NCI-H2081 (cell line): Measurements from ENCODE around the gene ZP3.
"Not testable (repeated sequence)": the region's sequence is repeated elsewhere in the genome, so short reads cannot be mapped to it uniquely, and the experiment has no call there.

Experiments
- DNase-seq, 2 experiments: peaks; one replicate each; lab custom pipeline; 2025; lab: John Stamatoyannopoulos, UW

ZP3 gene

DNA sequence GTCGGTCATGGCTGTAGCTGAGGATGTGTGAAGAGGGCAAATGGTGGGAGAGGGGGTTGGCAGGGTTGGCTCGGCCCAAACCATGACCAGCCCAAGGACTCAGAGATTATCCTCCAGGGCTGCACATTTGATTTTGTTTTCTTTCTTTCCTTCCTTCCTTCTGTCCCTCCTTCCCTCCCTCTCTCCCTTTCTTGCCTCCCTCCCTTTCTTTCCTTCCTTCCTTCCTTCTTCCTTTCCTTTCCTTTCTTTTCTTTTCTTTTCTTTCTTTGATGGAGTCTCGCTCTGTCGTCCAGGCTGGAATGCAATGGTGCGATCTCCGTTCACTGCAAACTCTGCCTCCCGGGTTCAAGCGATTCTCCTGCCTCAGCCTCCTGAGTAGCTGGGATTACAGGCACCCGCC is 19.0 kb upstream of the ZP3 start:
- no peak for DNase-seq

DNA sequence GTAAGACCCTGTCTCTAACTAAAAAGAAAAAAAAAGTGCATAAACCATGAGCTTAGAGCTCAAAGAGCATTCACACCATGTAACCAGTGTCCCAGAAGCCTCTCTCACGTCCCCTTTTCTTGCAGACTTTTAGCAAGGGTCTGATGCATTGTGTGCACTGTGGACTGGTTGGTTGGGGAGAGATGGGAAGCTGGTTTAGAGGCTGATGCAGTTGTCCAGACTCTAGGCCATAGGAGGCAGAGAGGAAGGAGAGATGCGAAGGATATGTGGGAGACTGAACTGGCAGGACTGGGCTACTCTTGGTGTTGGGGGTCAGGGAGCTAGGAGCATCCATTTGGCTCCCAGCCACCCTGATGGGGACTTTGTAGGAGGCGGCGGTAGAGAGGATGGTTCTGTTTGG is 17.0 kb upstream of the ZP3 start:
- no peak for DNase-seq

DNA sequence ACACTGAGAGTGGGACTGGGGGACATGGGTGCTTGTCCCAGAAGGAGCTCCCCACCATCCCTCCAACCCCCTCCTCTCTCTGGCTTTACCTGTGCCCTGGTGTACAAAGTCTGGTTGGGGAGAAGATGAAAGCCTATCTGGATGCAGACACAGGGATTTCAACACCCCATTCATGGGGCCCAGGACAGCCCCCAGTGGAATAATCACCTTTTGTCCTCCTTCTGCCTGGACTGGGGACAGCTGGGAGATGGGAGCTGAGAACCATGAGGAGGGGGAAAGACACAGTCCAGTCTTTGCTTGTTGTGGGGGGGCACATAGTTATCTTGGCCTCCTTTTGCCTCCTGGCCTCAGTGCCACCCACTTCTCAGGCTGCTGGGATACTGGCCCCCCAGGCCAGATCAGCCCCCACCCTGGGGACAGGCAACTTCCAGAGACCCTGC is 16.6 kb upstream of the ZP3 start:
- no peak for DNase-seq

DNA sequence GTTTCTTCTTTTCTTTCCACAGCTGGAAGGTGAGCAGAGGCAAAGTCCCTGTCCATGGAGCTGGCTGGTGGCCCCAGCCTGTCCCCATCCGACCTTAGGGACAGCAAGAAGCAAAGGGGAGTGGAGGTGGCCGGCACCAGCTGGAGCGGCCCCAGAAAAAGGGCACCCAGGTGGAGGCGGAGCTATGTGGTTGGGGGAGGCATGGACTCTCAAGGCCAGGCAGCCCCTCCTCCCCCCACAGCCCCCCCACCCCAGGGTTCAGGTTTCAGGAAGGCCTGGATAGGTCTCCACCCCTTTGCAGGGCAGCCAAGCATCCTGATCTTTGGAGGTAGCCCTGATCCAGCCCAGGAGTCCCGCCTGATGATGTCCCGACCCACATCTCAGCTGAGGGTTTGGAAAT is 15.2 kb upstream of the ZP3 start, which contains the start of gene SSC4D:
SSC4D (minus strand) TSS at position 161 of the 400 bp plus-strand sequence. CDS start 5,258 bp downstream, outside the sequence.
- DNase-seq = no peak

DNA sequence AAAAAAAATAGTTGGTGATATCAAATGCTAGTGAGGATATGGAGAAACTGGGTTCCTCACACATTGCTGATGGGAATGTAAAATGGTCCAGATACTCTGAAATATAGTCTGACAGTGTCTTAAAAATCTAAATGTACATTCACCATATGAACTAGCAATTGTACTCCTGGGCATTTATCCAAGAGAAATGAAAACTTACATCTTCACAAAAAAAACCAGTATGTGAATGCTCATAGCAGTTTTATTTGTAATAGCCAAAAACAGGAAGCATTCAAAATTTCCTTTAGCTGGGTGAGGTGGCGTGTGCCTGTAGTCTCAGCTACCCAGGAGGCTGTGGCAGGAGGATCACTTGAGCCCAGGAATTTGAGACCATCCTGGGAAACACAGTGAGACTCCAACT is 13.1 kb upstream of the ZP3 start:
- DNase-seq = no peak

DNA sequence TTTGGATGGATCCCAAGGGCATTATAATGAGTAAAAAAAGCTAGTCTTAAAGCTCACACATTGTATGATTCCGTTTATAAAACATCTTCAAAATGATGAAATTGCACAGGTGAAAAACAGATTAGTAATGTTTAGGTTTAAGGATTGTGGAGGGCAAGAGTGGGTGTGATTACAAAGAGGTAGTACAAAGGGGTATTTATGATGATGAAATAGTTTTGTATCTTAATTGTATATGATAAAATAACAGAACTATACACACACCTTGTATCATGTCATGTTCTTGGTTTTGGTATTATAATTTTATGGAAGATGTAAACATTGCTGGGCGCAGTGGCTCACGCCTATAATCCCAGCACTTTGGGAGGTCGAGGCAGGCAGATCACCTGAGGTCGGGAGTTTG is 12.5 kb upstream of the ZP3 start:
- DNase-seq = no peak

DNA sequence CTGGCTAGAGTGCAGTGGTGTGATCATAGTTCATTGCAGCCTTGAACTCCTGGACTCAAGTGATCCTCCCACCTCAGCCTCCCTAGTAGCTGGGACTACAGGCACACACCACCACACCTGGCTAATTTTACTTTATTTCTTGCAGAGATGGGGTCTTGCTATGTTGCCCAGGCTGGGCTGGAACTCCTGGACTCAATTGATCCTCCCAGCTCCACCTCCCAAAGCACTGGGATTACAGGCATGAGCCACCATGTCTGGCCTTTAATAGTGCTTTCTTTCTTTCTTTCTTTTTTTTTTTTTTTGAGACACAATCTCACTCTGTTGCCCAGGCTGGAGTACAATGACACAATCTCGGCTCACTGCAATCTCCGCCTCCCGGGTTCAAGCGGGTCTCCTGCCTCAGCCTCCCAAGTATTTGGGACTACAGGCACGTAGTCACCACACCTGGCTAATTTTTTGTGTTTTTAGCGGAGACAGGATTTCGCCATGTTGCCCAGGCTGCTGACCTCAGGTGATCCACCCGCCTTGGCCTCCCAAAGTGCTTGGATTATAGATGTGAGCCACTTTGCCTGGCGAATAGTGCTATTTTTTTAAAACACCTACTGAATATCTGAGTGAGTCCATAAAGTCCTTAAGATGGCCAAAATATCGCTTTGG is 7.0 kb upstream of the ZP3 start:
- not testable (repeated sequence) for DNase-seq

DNA sequence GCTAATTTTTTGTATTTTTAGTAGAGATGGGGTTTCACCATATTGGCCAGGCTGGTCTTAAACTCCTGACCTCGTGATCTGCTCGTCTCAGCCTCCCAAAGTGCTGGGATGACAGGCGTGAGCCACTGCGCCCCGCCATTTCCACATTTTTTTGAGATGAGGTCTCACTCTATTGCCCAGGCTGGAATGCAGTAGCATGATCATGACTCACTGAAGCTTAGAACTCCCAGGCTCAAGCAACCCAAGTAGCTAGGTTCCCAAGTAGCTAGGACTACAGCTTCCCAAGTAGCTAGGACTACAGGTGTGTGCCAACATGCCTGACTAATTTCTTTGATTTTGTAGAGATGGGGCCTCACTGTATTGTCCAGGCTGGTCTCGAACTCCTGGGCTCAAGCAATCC is 3.7 kb upstream of the ZP3 start:
- not testable (repeated sequence) for DNase-seq

DNA sequence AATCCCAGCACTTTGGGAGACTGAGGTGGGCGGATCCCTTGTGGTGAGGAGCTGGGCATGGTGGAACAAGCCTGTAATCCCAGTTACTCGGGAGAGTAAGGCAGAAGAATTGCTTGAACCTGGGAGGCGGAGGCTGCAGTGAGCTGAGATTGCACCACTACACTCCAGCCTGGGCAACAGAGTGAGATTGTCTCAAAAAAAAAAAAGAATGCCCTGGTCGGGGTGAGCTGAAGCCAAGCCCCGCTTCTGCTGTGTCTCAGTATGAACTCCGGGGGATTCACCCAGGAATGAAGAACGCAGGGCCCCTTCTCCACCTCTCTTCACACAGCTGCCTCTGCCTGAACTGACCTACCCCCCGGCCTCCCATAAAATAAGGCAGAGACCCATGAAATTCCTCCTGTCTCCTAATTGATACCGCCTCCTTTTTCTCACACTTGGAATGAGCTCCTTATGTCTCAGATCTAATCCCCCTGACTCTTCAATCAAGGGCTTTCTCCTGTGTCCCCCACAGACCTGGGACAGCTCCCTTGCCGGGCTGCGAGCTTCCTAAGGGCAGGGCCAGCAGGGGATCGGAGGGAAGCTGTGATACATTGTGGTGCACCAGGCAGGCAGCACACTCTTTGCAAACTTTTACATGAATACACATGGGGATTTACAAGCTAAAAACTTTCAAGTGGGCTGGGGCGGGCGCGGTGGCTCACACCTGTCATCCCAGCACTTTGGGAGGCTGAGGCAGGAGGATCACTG is 911 bp upstream of the ZP3 start:
- no peak for DNase-seq

DNA sequence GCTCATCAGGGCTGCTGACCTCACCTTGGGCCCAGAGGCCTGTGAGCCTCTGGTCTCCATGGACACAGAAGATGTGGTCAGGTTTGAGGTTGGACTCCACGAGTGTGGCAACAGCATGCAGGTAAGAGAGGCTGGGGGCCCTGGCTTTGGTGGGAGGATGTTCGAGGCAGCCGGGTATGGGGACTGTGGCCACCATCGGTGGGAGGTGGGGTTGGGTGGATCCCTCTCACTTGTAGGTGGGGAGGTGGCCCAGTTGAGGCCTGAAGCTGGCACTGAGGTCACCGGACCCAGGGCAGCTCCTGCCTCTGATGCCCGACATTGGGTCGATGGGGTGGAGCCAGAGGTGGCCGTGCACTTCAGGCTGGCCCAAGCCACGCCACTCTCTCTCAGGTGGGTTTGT is 406 bp downstream of the ZP3 start:
- DNase-seq = no peak

DNA sequence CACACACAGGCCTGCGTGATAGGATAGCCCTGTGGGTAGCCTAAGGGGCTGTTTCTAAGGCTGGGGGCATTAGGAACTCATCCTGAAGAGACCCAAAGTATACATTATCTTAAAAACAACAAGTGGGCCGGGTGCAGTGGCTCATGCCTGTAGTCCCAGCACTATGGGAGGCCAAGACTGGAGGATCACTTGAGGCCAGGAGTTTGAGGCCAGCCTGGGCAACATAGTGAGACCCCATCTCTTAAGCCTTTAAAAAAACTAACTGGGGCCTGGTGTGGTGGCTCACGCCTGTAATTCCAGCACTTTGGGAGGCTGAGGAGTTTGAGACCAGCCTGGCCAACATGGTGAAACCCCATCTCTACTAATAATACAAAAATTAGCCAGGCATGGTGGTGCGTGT is 808 bp downstream of the ZP3 start:
- DNase-seq = not testable (repeated sequence)

DNA sequence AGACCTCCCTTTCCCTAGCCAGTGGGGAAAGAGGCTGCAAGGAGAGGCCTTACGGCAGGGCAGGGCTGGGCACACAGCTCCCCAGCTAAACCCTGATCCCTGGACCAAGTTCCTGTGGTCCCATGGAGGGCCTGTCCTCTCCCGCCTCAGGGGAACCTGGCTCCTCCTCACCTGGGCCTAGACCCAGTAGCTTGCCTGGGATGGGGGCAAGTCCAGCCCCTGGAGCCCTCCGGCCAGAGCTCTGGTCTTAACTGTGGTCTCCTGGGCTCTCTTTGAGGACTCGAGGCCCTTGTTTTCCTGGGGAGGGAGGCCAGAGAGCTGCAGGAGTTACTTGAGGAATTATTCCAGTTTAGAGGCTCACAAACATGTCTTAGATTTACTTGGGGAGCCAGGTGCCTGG is 1.5 kb downstream of the ZP3 start:
- DNase-seq = no peak

DNA sequence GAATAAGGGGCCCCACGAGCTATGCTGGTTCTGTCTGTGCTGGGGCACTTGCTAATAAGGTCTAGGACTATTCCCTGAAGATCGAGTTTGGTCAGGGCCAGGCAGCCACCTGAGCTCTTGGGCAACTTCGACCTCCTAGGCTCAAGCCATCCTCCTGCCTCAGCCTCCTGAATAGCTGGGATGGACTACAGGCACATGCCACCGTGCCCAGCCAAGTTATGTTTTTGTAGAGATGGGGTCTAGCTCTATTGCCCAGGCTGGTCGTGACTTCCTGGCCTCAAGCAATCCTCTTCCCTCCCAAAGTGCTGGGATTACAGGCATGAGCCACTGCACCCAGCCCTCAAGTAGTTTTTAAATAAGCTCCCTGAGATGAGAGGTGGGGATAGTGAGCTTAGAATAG is 2.9 kb downstream of the ZP3 start:
- DNase-seq = no peak

DNA sequence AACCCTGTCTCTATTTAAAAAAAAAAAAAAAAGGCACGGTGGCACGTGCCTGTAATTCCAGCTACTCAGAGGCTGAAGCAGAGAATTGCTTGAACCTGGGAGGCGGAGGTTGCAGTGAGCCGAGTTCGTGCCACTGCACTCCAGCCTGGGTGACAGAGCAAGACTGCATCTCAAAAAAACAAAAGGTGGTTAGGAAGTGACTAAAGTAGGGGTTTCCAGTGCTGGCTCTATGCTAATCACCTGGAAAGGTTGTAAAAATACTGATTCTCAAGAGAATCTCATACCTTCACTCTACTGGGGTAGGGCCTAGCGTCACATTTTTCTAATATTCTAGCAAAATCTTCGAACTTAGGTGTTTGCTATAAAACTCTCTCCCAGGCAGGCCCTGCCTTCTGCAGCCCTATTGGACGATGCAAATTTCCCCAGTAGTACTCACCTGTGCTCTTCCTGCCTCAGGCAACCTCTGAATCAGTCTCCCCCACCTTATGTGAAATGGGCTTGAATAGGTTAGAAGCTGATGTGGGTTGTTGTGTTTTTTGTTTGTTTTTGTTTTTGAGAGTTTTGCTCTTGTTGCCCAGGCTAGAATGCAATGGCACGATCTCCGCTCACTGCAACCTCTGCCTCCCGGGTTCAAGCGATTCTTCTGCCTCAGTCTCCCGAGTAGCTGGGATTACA is 3.5 kb downstream of the ZP3 start:
- no peak for DNase-seq

DNA sequence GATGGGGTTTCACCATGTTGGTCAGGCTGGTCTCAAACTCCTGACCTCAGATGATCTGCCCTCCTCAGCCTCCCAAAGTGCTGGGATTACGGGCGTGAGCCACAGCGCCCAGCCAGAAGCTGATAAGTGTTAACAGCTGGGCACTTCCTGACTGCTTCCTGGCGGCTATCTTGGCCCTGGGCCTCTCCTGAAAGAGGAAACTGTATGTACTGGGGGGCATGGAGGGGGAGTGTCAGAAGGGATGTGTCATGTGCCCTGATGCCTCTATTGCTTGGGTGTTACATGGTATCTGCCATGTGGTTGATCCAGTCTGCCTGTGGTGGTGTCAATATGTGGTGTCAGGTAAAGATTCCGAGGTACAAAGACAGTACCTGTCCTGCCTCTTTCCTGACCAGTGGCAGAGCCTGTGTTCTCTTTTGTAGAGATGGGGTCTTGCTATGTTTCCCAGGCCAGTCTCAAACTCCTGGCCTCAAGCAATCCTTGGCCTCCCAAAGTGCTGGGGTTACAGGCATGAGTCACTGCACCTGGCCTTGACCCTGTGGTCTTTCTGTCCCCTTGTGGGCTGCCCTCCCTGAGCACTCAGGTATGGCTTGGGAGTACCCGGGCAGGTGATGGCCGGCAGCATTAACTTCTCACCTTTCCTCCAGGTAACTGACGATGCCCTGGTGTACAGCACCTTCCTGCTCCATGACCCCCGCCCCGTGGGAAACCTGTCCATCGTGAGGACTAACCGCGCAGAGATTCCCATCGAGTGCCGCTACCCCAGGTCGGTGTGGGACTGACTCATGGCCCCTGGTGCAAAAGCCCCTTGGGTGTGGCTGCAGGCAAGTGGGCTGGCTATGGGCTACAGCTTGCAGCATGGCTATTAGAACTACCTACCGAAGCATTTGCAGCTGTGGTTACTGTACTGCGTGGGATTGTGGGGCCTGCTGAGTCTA is 4.4 kb downstream of the ZP3 start:
- peak in 1 of 2 experiments; percentile 35 for DNase-seq

DNA sequence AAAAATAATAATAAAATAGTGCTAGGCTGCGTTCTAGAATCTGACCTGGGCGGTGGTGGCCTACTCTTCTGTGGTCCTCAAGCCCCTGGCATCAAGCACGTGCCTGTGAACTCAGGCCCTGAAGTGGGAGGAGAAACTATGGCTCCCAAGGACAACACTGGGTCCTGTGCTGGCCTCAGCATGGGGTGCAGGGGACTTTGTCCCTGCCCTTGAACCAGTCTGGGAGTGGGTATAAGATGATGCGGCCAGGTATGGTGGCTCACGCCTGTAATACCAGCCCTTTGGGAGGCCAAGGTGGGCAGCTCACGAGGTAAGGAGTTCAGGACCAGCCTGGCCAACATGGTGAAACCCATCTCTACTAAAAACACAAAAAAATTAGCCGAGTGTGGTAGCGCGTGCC is 5.5 kb downstream of the ZP3 start:
- DNase-seq = no peak

DNA sequence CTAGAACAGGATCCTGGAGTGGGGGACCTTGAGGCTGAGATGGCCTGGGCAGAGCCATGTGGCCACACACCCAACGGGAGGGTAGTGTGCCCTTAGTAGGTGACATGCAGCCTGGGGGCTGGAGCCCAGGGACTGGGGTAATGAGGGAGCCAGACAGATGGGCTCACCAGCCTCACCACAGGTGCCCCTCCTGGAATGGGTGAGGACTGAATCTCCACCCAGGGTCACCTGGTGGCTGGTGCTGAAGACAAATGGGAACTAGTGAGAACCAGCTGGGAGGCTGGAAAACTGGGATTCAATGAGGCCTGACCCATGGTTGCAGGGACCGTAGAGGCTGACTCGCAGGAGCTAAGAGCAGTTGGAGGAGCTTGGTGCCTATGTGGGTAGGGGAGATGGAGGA is 6.1 kb downstream of the ZP3 start:
- no peak for DNase-seq

DNA sequence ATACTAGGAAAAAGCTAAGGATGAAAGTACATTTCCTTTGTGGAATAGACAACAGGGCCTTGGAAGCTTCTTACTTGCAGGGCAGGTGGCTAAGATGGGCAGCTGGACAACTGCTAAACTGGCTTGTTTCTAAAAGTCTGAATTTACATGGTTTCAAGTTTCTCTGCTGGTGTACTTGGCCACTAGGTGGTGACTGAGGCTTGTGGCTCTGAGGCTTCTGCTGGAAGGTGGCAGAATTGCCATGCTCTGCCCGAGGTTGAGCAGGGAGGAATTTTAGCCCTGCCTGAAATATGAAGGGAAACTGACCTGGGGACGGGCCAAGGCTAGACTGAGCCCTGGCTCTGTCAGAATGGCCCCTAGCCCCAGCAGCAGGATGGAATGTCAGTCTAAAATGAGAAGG is 13.1 kb downstream of the ZP3 start:
- DNase-seq = peak; percentile 89

DNA sequence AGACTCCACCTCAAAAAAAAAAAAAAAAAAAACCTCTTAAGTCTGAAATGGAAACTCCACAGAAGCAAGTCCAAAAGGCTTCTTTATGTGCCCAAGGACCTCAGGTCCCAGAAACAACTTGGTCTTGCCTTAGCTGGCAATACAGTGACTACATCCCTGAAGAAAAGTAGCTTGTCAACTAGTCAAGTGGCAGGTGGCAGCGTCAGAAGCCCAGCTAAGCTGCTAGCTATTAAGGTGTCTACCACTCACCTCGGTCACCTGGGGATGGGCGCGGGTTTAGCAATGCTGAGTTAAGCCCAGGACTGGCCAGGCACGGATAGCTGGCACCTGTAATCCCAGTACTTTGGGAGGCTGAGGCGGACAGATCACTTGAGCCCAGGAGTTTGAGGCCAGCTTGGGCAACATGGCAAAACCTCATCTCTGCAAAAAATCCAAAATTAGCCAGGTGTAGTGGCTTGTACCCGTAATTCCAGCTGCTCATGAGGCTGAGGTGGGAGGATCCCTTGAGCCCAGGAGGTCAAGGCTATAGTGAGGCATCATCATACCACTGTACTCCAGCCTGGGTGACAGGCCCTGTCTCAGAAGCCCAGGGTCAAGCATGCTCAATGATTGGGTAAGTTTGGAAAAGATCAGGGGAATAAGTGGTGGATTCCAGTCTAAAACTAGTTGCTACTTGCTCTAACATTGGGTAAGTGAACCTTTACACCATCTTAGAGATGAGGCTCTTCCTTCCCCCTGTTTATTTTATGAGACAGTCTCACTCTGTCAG is 14.6 kb downstream of the ZP3 start:
- DNase-seq = not testable (repeated sequence)

DNA sequence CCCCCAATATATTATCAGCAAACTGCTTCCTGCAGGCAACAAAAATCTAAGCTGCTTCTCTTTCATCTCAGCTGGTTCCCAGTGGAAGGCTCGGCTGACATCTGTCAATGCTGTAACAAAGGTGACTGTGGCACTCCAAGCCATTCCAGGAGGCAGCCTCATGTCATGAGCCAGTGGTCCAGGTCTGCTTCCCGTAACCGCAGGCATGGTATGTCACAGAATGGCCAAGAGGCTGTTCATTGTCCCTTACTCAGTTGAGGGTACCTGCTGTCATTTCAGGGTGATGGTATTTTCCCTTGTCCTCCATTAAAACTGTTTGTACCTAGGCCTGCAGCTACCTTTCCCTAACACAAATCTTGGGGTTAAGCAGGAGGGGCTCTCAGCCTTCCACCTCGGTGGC is 15.7 kb downstream of the ZP3 start:
- DNase-seq = not testable (repeated sequence)

DNA sequence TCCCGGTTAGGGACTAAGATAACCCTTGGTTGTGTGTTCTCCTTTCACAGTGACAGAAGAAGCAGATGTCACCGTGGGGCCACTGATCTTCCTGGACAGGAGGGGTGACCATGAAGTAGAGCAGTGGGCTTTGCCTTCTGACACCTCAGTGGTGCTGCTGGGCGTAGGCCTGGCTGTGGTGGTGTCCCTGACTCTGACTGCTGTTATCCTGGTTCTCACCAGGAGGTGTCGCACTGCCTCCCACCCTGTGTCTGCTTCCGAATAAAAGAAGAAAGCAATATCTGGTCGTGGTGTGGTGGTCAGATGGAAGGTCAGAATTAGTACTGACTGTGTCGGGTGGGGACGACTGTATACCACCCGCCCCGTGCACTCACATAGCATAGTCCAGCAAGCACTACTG is 17.0 kb downstream of the ZP3 start:
- DNase-seq = not testable (repeated sequence)
